ENCODE results near the gene MED13.
"Not testable (repeated sequence)": the region's sequence is repeated elsewhere in the genome, so short reads cannot be mapped to it uniquely, and the experiment has no call there.

MED13 gene

DNA sequence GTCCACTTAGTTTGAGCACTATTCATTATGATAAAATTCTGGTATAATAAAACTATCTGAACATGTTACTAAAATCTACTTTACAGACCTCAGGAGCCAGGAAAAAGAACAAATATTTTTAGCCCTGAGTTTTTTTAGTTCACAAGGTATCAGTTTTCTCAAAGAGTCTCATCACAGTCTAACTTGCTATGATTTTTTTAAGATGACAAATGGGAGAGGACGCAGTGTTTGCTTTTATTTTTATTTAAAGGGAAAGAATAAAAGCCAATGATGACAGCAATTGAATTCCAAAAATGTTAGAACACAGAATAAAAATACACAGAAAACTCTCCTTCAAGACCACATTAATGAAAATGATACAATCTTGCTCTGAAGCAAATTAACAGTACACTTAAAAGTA is 7.4 kb downstream of the MED13 start:
- DNase-seq, result no peak

DNA sequence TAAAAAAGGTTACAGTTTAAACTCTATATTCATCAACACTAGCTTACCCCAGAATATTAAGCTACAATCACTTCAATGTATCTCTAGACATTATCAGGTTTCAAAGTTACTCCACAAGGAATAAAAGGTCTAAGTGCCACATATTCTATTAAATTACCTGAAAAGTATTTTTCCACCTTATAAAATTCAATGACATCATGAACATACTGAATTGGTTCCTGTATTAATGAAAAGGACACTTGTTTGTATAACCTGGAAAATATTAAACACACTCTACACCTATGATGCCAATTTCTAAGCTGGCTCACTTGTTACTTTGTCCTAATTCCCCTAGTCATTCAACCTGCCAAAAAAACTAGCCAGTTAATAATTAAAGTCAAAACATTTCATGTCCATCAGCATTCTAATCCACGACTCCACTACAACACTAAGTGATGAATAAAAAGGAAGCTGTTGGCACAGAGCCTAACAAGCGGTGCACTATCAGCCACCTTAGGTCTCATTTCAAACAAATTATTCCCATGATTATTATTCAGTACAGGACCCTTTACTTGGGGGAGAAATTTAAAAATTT is 12.2 kb downstream of the MED13 start:
- no peak for DNase-seq

DNA sequence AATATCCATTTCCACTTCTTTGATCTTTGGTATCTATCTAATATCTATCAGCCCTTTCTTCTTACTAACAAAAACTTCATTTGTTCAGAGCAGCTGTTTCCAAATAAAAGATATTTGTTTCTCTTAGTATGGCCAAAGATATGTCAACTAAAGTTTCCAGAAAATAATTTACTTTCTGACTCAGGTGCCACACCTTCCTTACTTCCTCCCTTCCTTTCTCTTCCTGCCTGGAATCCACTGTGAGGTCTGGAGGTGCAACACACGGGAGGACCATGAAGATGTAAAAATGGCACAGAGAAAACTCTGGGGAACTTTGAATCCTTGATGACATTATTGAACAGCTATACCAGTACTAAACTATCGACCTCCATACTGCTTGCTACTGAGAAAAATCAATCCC is 14.0 kb downstream of the MED13 start:
- no peak for DNase-seq

DNA sequence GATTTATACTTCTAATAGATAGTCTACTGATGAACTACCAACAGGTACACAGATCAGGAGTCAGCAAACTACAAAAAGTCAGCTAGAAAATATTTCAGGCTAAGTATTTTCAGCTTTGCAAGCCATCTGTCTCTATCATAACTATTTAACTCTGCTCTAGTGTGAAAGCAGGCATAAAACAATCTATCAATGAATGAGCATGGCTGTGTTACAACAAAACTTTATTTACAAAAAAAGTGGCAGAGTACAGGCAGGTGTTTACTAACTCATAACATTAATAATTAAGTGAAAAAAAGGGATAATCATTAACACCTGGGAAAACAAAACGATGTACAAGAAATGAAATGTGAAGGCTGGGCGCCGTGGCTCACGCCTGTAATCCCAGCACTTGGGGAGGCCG is 15.8 kb downstream of the MED13 start:
- no peak for DNase-seq

DNA sequence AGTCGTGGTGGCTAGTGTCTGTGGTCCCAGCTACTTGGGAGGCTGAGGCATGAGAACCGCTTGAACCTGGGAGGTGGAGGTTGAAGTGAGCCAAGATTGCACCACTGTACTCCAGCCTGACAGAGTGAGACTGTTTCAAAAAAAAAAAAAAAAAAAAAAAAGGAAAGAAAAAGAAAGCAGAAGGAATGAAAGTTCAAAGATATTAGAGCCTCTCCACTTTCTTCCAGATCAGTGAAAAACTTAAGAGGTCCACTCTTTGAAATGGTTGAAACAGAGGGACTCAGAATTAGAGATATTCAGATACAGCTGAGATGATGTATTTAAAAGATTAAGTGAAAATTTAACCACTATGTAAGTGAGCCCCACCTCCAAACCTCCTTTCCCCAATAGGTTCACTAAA is 16.8 kb downstream of the MED13 start:
- DNase-seq, result no peak

DNA sequence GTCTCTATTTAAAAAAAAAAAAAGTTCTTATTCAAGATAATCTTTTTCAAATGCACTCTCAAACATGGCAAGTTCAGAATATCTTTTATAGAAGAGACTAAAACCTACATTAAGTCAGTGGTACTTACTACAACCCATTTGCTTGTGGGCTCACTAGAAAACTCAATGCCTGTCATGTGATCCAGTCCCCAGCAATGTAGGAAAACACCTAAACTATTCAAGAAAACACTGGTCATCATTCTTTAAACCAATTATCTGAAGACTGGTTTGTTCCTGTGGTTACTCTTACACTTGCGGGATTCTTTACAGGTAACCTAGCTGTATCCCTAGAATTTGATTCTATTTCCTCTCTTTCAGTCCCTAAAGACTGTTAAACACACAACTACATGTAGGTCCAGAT is 19.6 kb downstream of the MED13 start:
- DNase-seq, result no peak

DNA sequence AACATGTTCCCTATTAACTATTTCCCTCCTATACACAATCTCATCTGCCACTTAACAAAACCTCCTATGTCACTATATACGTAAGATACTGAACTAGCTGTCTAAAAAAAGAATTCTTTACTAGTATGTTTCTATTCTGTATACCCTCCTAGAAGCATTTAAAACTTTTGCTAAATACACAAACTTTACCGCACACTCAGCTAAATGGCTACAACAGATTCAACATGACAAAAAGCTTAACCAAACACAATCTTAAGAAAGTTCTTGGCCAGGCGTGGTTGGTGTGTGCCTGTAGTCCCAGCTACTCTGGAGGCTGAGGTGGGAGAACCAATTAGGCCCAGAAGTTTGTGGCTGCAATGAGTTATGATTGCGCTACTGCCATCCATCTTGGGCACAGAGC is 20.0 kb downstream of the MED13 start:
- no peak for DNase-seq

DNA sequence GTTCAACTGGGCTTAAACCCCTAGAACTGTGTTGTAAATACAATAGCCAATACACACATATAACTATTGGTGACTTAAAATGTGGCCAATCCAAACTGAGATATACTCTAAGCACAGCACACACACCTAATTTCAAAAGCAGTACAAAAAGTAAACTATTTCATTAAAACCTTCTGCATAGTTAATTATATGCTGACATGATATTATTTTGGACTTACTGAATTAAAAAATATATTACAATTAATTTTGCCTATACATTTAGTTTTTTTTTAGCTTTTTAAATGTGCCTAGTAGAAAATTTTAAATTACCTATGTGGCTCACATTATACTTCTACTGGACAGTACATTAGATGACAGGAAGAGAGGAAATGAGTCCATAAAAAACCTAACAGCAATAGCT is 21.5 kb downstream of the MED13 start:
- DNase-seq, result no peak

DNA sequence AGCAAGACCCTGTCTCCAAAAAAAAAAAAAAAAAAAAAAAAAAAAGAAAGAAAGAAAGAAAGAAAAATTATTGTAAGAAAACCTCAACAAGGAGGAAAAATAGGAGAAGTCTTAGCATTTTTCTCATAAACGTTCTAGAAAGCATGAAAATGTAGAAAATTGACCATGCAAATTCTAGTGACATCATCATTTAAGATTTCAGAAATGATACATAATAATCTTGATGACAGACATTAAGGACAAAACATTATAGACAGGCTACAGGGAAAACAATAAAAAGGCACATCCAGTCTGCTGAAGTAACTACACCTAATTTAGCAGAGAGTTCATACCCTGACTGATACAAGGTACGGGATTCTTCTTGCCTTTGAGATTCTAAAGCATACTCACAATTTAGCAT is 21.9 kb downstream of the MED13 start:
- no peak for DNase-seq

DNA sequence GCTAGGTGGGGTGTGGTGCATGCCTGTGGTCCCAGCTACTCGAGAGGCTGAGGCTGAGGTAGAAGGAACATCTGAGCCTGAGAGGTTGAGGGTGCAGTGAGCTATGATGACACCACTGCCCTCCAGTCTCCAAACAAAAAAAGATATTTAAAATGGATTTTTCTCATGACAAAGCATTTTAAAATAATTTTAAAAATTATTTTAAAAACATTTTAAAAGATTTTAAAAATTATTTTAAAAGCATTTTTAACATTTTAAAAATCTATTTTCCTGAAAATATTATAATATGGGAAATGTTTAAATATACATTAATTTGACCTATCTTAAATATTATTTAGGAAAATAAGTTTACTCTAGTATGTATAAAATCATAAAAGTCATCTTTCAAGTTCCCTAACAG is 26.8 kb downstream of the MED13 start:
- no peak for DNase-seq

DNA sequence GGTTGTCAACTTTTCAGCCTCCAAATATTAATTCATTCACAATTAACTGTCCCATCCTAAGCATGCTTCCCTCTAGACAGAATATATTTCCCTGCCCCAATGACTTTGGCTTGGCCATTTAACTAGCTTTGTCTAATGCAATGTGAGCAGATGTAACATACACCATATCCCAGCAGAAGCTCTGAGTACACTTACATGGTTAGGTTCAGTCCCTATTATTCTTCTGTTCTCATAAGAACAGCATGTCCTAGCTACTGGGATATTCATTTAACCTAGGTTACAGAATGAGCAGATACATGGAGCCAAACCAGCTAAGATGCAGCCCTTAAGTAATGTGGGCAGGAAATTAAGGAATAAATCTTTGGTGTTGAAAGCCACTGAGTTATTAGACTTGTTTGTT is 31.8 kb downstream of the MED13 start:
- no peak for DNase-seq

DNA sequence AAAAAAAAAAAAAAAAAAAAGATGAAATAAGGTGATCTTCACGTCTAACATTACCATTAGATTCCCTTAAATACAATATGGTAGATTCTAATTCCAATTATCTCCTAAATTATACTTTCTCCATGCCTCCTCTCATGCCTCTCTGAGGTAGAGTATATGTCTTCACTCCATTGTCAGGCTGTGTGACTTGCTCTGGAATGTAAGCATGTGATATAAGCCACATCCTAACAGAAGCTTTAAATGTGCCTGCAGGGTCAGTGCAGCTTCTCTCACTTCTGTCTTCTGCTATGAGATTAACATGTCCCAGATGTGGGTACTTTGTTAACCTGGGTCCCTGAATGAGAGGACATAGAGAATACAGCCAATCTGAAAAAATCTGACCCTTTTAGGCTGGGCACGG is 32.6 kb downstream of the MED13 start:
- no peak for DNase-seq

DNA sequence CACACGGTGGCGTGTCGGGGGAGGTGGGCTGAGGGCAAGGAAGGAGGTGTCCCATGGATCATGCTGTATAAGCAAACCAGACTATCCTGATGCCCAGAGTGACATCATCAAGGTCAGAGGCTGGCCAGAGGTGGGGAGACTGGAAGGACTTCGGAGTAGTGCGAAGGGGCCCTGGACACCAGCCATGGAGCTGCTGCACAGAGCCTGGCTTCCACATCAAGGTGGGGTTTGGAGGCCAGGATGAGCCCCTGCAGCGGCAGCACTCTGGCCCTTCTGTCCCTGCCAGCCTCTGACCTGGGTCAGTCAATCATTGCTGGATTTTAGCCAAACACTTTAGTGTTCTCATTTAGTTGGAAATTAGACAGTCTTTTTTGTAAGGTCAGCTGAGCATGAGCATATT is 34.8 kb downstream of the MED13 start:
- DNase-seq, result no peak

DNA sequence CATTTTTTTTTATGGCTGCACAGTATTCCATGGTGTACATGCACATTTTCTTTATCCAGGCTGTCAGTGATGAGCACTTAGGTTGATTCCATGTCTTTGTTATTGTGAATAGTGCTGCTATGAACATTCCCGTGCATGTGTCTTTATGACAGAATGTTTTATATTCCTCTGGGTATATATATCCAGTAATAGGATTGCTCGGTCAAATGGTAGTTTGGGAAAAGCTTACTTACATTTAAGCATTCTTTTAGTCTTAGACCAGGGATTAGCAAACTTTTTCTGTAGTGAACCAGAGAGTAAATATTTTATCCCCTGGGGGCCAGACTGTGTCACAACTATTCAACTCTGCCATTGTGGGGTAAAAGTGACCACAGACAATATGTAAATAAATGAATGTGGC is 40.2 kb downstream of the MED13 start:
- no peak for DNase-seq

DNA sequence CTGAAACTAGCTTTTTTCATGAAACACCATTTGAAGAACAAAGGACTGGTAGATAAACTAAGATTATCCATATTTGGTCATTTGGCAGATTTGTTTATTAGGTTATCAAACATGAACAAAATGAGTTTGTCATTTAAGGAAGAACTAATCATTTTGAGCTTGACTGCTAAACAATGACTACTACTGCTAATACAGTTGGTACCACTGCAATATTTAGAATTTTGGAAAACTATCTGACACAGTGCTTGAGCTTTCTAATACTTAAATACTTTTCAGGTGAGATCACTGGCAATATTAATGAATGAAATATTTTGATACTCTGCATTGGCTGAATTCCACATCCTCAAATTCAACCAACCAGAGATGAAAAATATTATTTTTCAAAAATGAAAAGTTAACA is 47.2 kb downstream of the MED13 start:
- no peak for DNase-seq

DNA sequence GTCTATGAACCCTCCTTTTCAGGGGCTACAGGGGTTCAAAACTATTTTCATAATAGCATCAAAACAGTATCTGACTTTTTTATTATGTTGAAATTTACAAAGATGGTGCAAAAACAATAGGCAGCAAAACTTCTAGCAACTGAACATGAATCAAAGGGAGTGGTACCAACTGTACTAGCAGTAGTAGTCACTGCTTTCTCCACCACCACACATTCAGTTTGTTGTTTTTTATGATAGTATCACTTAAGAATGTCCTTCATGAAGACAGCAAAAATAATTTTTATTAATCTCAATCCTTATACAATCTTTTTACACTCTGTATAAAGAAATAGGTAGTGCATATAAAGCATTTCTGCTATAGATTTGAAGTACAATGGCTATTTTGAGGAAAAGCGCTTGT is 47.6 kb downstream of the MED13 start:
- DNase-seq, result no peak

DNA sequence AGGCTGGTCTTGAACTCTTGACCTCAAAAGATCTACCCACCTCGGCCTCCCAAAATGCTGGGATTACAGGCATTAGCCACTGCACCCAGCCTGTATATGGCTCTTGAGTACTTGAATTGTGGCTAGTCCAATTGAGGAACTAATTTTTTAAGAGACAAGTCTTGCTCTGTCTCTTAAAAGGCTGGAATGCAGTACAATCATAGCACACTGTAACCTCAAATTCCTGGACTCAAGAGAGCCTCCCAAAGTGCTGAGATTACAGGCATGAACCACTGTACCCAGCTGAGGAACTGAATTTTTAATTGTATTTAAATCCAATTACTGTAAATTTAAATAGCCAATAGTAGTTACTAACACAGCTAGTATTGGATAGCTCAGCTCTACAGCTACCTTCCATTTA is 50.6 kb downstream of the MED13 start:
- no peak for DNase-seq

DNA sequence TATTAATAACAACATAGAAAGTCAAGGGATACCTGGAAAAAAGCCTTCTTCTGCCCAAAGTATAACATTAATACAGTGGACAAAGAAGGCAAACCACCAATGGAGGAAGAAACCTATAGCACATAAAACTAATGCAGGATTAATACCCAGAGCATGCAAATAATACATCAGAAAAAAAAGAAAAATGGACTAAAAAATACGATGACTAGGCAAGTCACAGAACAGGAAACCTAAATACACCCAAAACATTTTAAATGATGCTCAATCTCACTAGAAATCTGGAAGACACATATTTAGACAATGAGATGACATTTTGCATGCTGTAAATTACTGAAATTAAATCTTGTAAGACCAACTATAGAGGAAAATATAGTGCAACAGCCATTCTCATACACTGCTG is 55.9 kb downstream of the MED13 start:
- DNase-seq, result no peak

DNA sequence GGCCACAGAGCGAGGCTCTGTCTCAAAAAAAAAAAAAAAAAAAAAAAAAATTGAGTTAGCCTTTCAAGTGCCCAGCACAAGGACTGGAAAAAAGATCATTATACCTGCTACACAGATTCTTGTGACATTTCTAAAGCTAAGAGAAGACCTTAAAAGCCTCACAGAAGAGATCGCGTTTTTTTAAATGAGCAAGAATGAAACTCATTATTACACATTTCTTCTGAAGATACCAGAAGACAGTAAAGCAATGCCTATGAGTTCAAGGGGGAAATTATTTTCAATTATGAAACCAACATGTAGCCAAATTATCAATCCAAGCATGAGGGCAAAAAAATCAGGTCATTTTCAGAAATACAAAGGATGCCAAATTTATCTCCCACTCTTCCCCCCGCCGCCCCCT is 56.8 kb downstream of the MED13 start:
- no peak for DNase-seq

DNA sequence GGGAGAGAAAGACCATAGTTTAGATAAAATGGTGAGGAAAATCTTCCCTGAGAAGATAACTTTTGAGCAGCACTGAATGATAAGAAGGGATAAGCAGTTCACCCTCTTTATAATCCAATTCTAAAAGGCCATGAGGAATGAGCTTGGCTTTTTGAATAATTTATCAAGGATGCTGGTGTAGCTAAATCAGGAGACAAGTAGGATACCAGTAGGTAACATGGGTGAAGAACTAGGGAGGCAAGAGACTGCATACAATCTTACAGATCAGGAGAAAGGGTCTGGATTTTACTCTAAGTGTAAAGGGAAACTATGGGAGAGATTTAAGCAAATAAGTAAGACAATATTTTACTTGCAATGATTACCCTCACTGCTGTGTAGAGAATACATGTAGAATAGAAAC is 60.7 kb downstream of the MED13 start:
- no peak for DNase-seq

DNA sequence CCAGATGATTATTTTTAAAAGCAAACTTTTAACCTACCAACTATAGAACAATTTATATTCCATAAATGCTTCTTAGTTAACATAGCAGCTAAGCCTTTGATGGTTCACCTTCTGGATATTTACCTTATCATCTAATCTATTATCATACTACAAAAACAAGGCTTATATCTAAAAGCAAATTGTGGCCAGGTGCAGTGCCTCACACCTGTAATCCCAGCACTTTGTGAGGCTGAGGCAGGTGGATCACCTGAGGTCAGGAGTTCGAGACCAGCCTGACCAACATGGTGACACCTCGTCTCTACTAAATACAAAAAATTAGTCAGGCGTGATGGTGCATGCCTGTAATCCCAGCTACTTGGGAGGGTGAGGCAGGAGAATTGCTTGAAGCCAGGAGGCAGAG is 61.9 kb downstream of the MED13 start:
- not testable (repeated sequence) for DNase-seq

DNA sequence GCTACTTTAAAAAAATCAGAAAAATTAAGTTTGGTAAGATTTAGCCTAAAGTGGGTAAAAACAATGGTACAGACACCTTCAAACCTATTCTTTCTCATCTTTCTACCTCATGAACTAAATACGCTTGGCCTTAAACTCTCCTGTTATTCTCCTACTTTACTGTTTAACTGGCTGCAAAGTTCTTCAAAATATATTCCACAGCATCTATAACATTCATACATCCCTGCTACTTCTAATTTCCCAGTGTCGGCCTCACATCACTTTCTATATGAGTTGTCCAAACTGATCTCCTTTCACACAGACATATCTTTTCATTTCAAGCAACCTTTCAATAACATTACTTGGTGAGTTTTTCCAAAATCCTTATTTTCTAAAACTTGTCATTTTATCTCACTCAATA is 64.0 kb downstream of the MED13 start:
- DNase-seq, result no peak

DNA sequence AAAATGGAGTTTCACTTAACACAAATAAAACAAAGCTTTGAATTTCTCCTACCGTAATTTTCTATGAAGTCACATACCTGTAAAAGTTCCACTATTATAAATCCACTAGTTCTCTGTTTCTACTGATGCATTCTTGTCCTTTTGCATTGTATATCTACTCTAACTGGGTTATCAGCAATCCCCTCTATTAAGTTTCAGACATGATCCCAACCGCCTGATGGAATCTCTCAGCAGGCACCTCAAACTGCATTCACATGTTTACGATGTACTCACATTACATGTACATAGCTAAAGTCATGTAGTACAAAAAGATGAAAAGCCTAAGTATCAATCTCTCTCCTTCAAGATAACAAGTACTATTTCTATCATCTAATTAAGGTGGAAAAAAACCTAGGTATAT is 64.9 kb downstream of the MED13 start:
- DNase-seq, result no peak

DNA sequence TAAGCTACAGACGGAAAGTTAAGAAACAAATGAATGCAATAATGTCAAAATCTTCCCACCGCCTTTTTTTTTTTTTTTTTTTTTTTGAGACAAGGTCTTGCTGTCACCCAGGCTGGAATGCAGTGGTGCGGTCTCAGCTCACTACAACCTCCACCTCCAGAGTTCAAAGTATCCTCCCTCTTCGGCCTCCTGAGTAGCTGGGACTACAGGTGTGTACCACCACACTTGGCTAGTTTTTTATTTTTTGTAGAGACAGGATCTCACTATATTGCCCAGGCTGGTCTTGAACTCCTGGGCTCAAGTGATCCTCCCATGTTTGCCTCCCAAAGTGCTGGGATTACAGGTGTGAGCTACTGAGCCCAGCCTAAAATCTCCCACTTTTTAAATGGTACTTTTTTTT is 66.5 kb downstream of the MED13 start:
- DNase-seq, result not testable (repeated sequence)

DNA sequence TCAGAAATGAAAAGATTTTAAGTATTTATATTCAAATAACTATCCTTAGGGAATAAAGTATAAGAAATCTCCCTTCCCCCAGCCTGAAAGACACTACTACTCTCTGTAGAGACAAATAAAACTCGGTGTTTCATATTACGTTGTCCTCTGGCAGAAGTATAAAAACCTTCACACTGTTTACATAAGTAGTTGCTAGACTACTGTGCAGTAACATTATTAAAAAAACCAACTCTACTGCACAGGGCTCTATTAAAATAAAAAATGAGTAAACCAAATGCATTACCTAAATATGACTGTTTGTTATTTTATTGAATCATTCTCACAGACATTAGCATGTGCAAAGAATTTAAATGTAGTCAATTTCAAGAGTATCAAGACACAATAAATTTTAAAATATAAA is 67.4 kb downstream of the MED13 start:
- DNase-seq, result no peak
